NCI-H510A treated with DMSO at 0.1 percent for 48 hours (cell line): ENCODE data around the gene SSR2.
"Not testable (repeated sequence)": the region's sequence is repeated elsewhere in the genome, so short reads cannot be mapped to it uniquely, and the experiment has no call there.

Experiments
- DNase-seq: peaks from one replicate; lab custom pipeline; 2025; lab: John Stamatoyannopoulos, UW

The SSR2 gene

GRCh38 chr1:156048663-156049258 lies 28.0 kb upstream of the SSR2 start:
- DNase-seq, result no peak

- no peak for DNase-seq
These were observed 24.3 kb upstream of the SSR2 start for GRCh38 chr1:156045076-156045475.

- DNase-seq, result no peak
These were observed 22.1 kb upstream of the SSR2 start for GRCh38 chr1:156042828-156043227.

DNA sequence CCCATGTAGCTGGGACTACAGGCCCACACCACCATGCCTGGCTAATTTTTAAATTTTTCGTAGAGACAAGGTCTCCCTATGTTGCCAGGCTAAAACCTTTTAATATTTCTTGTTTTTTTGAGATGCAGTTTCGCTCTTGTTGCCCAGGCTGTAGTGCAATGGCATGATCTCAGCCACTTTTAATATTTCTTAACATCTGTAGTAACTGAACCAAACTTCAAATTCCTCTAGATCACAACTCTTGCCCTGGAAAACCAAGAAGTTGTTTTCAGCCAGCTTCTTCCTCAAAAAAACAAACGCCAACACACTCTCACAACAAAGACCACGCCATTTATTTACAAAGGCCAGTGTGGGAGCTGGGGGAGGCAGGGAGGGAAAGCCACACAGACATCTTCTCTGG lies 14.2 kb upstream of the SSR2 start:
- not testable (repeated sequence) for DNase-seq

- no peak for DNase-seq
These were observed 12.3 kb upstream of the SSR2 start for GRCh38 chr1:156033011-156033410.

- DNase-seq, result no peak
These were observed 5.8 kb upstream of the SSR2 start for GRCh38 chr1:156026588-156026987.

- no peak for DNase-seq
These were observed 5.1 kb upstream of the SSR2 start for GRCh38 chr1:156025876-156026275.

GRCh38 chr1:156024801-156025200 lies 4.0 kb upstream of the SSR2 start:
- no peak for DNase-seq

GRCh38 chr1:156021954-156022353 lies 1.2 kb upstream of the SSR2 start:
- no peak for DNase-seq

- no peak for DNase-seq
These were observed 310 bp upstream of the SSR2 start for GRCh38 chr1:156021093-156021428.

GRCh38 chr1:156019946-156020292 lies 832 bp downstream of the SSR2 start:
- DNase-seq, result no peak

GRCh38 chr1:156014829-156015228 lies 5.9 kb downstream of the SSR2 start:
- DNase-seq, result no peak

DNA sequence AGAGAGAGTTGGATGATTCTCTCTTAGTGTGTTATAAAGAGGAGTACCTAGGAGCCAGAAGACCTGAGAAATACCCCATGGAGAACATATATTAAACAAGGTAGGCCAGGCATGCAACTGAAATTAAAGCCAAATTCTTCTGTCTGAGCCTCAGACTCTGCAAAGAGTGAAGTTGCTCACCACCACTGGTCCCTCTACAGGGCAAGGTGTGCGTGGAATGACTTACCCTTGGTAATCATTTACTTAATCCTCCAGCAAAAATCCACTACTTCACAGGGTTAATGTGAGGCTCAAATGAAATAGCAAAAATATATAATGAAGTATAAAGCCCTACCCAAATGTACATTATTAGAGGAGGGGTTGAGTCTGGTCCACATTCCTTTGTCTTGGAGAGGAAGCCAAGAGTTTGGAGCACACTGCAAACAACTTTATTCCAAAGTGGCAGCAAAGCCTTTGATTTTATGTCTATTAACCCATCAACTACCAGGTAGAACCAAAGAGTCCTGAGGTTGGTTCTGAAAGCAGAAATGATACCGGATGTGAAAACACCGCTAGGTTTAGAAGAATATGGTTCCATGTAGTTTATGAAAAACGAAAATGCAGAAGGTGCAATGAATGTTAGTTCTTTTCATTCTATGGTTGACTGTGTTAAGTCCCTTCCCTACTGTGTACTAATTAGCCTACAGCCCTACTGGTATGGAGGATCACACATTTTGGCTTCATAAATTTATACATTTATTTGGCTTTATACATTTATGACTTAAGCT lies 8.5 kb downstream of the SSR2 start:
- no peak for DNase-seq

DNA sequence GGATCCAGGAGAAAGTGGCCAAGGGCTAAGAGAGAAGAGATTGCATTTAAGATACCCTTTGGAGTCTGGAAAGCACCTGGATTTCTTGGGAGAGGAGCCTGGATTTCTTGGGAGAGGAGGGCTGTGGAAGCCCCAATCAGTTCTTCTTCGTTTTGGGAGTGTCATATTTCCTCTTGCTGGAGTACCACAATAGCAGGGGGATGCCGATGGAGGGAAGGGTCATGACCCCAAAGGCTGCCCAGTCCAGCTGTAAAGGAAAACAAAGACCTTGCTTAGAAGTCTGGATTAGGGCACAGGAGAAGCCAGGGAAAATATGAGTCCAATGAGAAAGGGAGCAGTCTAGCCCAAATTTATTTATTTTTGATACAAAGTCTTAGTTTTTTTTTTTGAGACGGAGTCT lies 11.3 kb downstream of the SSR2 start:
- no peak for DNase-seq

GRCh38 chr1:156006666-156007376 lies 13.9 kb downstream of the SSR2 start:
- no peak for DNase-seq

- no peak for DNase-seq
These were observed 15.7 kb downstream of the SSR2 start for GRCh38 chr1:156004843-156005584.

GRCh38 chr1:156003923-156004188 lies 16.9 kb downstream of the SSR2 start:
- no peak for DNase-seq

DNA sequence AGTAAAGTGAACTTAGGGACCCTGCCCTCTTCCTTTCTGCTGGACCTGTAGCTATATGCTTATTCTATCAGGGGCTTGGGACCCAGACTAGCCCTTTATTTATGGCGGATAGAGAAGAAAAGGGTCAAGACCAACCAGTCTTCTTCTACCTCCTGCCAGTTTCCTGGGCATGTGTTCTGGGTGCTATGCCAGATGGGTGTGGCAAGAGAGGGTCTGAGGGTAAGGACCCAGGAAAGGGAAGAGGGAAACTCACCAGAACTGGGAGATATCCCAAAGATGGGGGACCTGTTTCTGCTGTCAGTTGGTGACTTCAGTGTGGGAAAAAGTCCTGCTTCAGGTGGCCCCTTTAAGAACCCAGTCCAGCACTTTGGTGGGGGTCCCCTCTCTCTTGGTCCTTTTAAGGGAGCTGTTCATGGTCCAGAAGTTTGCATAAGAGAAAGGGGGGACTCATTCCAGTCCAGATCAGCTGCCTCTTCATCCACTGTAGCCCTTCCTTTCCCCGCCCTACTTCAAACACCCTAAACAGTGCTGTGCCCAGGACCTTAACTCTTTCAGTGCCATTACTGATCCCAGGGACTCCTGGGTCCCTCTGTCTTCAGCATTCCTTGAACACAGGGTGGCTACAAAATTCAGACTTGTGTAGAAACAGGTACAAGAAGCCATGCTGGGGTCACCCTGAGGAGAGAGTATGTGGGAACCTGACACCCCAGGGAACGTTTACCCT lies 18.4 kb downstream of the SSR2 start:
- DNase-seq, result no peak

DNA sequence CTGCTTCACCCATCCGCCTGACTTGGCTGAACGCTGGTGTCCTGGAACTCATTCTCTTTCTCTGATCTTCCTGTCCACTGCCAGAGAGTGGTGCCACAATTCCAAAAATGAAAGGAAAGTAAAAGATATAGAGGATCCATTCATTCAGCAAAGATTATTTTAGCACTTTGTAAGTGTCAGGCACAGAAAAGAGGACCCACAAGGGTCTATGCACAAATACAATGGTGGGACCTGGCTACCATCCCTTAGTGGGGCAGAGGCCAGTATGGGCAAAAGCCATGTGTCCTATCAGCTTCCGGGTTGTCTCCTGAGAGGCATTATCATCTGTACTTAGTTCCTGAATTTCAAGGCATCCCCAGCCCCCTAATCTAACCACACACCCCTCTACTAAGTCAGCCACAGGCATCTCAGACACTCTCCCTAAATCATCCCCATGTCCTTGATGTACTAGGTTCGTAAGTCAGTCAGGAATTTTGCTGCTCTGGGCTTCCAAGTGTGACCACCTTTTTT lies 19.0 kb downstream of the SSR2 start:
- DNase-seq, result no peak

GRCh38 chr1:156001021-156001661 lies 19.6 kb downstream of the SSR2 start:
- DNase-seq, result no peak

DNA sequence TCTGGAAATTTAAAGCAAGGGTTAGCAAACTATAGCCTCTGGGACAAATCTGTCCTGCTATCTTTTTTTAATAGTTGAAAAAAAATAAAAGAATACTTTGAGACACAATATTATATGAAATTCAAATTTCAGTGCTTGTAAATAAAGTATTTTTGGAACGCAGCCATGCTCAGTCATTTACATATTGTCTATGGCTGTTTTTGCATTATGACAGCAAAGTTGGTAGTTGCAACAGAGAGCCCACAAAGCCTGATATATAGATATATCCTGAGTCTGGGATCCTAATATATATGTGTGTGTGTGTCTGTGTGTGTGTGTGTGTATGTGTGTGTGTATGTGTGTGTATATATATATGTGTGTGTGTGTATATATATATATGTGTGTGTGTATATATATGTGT lies 20.8 kb downstream of the SSR2 start:
- no peak for DNase-seq

GRCh38 chr1:155996166-155996565 lies 24.6 kb downstream of the SSR2 start:
- DNase-seq, result no peak
